GM18507 (cell line): ENCODE data around the gene IGSF21.
"Not testable (repeated sequence)": the region's sequence is repeated elsewhere in the genome, so short reads cannot be mapped to it uniquely, and the experiment has no call there.

Source experiments
- DNase-seq: peaks from one replicate; pipeline ENCODE4 v3.0.0; 2011; ENCODE audit warnings: low read depth; ENCODE audit not compliant: insufficient read length; ENCODE audit errors: extremely low spot score
- FAIRE-seq: peaks from 2 replicates; lab custom pipeline; 2011; peaks lifted over from hg19 to GRCh38; lab: Jason Lieb, UNC

IGSF21 gene

DNA sequence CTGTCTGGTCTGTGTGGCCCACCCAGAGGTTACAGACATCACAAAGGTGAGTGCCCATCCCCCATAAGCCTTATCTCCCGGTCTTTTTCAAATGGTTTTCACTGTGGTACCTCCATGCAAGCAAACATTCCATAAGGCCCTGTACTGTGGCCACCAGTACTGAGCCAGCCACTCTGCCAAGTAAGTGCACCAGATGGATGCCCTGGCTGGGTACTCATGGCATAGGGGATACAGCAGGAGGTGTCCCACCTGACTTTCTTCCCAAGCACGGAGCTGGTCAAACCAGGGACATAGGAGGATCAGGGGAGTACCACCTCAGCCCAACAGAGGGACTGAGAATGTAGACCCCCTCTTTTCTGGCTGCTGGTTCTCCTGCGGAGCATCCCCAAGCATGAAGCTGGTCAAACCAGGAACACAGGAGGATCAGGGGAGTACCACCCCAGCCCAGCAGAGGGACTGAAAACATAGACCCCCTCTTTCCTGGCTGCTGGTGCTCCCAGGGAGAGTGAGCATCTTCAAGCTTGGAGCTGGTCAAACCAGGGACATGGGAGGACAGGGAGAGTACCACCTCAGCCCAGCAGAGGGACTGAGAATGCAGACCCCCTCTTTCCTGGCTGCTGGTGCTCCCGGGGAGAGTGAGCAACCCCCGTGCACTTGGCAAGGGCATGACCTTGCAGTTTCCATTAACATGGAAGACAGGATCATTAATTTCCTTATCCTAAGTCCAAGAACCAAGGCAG, 291.4 kb downstream of the IGSF21 start:
- no peak for FAIRE-seq
- DNase-seq = no peak

GRCh38 chr1:18400347-18401102, 292.9 kb downstream of the IGSF21 start:
- no peak for FAIRE-seq

GRCh38 chr1:18401921-18402320, 294.3 kb downstream of the IGSF21 start:
- no peak for FAIRE-seq
- DNase-seq = no peak

More at GRCh38 chr1:18400347-18401102, 292.9 kb downstream of the IGSF21 start:
- DNase-seq = no peak

DNA sequence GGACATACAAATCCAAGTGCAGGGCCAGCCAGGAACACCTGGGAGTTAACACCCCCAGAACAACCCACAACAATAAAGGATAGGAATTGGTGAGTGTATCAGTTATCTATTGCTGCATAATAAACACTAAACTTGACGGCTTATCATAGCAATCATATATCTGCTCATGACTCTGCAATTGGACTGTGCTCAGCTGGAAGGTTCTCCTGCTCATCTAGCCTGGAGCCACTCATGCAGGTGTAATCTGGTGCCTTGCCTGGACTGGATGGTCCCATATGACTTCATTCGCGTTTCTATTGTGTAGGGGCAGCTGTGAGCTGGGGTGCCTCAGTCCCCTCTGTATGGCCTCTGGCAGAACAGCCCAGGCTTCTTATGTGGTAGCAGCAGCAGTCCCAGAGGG, 296.9 kb downstream of the IGSF21 start:
- no peak for DNase-seq
- FAIRE-seq = no peak

DNA sequence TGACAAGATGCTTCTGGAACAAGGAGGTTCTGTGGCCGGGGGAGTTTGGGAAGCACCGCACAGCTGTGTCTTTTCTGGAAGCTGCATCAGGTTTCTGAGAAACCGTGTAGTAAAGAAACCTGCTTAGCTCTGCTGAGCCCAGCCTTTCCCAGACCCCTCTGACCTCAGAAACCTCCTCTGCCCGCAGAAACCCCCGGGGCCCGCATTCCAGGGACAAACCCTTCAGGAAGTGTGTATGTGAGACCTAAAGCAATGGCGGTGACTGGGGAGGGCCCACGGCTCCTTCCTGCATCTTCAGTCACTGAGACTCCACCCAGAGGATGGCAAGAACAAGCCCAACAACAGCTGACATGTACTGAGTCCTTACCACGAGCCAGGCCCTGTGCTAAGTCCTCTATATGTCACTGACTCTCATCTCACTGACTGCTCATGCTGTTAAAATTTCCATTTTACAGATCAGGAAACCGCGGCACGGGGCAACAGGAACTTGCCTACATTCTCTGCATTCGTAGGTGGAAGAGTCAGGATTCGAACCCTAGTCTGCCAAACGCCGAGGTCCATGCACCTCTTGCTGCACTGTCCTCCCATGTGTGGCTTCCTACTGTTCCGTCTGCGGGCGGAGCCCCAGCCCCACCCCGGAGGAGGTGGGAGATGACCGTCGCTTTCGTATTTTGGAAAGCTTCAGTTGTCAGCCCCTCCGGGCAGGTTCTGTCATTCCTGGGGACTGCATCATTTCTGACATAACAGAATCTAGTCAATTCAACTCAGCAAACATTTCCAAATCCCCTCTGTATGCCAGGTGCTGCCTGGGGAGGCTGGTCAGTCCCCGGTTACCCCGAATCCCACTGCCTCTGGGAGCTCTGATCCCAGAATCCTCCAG, 299.8 kb downstream of the IGSF21 start:
- no peak for FAIRE-seq
- no peak for DNase-seq

DNA sequence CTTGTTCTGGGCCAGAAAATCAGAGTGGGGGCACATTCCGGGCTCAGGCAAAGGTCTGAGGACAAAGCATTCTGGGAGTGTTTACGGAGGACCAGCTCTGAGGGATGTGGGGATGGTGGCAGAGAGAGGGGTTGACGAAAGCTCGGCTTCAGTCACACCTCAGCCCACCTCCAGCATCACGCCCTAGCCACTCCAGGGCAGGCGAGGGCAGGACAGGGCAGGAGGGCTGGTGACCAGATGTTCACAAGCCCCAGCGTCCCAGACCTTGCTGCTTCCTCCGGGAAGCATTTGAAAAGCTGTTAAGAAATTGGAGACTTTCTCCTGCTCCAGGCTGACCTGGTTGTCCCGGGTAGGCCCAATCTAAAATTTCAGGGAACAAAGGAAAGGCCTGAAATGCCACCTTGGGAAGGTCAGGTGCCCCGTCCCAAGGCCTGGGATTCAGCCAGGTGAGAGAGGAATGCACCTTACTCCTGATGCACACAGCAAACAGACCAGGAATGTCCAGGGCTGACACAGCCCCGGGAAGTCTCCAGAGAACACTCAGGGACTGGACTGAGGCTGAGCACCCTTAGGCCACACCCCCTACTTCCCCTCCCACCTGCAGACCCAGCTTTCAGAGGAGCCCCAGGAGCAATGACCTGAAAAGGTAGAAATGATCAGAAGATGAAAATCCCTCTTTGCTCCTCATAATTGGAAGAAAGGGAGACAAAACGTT, 301.2 kb downstream of the IGSF21 start:
- FAIRE-seq (no peak), DNase-seq (no peak)

DNA sequence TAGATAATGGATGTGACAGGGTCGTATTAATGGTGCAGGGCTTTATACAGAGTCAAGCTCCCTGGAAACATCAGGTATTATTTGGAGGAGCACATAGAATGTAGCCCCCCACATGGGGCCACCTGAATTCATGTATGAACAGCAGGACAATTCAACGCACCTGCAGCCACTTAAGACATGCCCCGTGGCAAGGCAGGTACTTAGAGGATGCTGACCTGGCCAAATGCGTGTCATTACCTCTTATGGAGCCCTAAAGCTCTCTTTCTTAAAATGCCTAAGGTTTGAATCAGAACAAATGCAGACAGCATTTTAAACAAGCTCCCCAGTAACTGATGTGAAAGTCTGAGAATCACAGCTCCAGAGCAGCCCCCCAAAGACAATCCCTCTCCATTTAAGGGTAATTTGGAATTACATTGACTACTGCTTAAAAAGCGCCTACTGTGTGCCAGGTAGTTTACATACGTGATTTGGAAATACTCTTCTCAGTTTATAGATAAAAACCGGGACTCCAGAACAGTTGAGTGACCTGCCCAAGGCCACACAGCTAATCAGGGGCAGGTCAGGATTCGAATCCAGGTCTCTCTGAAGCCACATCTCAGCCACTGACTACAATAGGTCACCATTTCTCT, 302.1 kb downstream of the IGSF21 start:
- FAIRE-seq = no peak

GRCh38 chr1:18410407-18410806, 302.8 kb downstream of the IGSF21 start:
- DNase-seq = no peak
- FAIRE-seq = no peak

More for the DNA sequence above, 302.1 kb downstream of the IGSF21 start:
- DNase-seq = no peak

- no peak for FAIRE-seq
- DNase-seq = no peak
These were observed 303.7 kb downstream of the IGSF21 start for GRCh38 chr1:18411321-18411720.

DNA sequence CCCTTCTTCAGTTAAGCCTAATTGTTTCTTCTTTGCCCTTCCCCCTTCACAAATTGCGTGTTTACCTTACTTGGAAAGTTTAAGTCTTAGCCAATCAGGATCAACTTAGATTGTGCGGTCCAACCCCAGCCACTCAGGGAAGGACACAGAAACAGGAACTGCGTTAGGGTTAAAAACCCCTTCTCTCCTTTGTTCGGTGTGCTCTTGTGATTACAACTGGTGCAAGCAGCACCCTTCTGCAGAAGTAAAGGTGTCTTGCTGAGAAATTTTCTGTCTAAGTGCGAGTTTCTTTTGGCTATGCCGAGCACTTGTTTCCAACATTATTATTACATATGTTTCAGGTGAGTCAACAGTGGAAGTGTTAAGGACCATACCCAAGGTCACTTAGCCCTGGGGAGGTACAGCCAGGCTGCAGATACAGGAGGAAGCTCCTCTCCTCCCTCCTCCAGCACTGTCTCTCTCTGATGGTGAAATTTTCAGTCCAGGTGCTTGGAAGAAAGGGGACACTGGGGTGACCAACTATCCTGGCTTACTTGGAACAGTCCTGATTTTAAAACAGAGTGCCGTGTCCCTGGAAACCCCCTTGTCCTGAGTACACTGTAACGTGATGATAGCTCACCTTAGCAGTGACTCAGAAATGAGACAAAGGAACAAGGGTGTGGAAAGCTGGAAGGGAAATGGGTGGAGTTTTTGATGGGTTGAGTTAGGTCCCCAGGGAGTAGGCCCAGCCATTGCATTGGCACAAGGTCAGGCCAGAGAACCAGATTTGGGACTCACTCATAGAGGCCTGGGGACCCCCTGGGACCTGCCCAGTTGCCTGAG, 304.4 kb downstream of the IGSF21 start:
- FAIRE-seq (no peak), DNase-seq (no peak)

DNA sequence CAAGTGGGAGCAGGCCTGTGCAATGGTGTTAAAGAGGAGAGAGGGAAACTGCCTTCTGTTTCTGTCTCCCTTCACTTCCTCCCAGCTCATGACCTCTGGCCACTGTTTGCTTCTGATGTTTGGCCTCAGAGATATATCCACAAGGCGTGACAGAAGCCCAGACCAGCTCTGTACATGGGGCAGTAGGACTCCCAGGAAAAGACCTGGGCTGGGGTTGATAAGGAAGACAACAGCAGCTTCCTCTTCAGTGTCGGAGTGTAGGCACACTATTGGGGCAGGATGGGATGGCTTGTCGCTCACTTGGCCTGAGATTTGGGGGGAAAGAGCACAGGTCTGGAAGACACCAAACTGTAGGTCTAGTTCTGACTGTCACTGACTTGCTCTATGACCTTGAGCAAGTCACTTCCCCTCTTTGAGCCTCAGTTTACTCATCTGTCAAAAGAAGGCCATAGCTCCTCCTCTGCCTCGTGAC, 305.3 kb downstream of the IGSF21 start:
- FAIRE-seq (no peak), DNase-seq (no peak)

DNA sequence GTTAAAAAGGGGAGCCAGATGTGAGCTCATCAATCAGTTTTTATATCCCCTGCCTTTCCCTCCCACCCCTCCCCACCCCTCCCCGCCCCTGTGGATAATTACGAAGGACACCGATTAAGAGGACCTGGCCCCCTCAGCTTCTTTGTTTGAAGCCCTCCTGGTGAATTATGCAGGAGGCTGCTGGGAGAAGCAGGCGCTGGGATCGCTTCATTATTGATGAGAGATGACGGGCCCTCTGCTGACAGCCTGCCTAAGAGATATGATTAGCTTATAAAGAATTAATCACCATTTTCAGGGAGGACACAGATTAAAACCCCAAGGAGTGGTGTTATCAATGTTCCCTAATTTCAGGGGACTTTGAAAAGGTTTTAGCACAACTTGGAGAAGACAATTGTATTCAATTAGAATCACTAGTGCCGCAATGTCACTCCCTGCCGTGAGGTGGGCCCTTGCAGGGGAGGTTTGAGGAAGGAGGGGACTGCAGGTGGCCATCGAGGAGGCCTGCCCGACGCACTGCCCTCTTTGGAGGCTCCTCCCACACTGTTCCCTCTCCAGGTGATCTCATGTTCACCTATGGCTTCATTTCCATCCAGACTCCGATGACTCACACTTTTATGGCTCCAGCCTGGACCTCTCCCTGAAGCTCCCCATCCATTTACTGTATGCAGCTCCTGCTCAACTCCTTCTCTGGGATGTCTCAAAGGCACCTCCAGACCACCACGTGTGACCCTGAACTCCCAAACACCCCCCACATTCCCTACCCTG, 306.1 kb downstream of the IGSF21 start:
- FAIRE-seq = no peak
- DNase-seq = no peak

- no peak for FAIRE-seq
These were observed 306.7 kb downstream of the IGSF21 start for GRCh38 chr1:18414321-18414720.

DNA sequence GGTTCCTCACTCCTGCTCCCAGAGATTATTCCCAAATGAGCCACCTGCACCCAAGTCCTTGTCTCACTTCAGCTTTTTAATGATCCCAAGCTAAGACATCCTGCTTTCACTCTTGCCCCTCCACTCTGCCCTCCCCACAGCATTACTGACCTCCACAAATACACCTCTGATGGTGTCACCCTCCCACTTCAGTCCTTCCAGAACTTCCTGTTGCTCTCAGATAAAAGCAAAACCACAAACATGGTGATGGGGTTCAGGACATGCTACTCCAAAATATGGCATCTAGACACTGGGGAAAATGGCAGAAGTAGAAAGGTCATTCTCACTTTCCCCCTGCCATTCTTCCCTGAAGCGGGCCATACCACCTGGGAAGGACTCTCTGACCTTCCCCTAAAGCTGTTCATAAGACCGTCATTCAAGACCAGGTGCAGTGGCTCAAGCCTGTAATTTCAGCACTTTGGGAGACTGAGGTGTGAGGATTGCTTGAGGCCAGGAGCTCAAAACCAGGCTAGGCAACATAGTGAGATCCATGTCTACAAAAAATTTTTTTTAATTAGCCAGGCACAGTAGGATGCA, 307.4 kb downstream of the IGSF21 start:
- FAIRE-seq (no peak), DNase-seq (no peak)

More at GRCh38 chr1:18414321-18414720, 306.7 kb downstream of the IGSF21 start:
- no peak for DNase-seq

GRCh38 chr1:18415448-18416027, 307.9 kb downstream of the IGSF21 start:
- FAIRE-seq = no peak
- no peak for DNase-seq

- FAIRE-seq, DNase-seq: not testable (repeated sequence)
These were observed 308.5 kb downstream of the IGSF21 start for GRCh38 chr1:18416126-18416525.
